Heart left ventricle (tissue), 16 donors: ENCODE results near the gene ZNF100. TPM values are rescaled to one million over a fixed set of nuclear protein-coding genes. Genes with fewer than 3 reads are reported as not detected.

Source experiments
- ATAC-seq, 4 donors: fragments of 200-7000 bp; cut with Tn5 transposase; one replicate each; pipeline ENCODE4 v1.9.1; 2020 to 2022; ENCODE audit warnings: moderate library complexity in 4 of 4, mild to moderate bottlenecking in 3 of 4, moderate number of reproducible peaks in 1 of 4
- DNase-seq, 5 donors: peaks; one replicate each; pipeline ENCODE4 v3.0.0-alpha.2; 2020
- H3K27ac ChIP-seq, 12 donors: fragments of 200-600 bp; sonication (generic) in 4 of 12; one replicate each; pipeline versions ENCODE4 v1.5.0 to v1.8.0; 2016 to 2022; ENCODE audit warnings: mild to moderate bottlenecking in 2 of 12
- H3K27me3 ChIP-seq, 9 donors: fragments of 200-600 bp; sonication (generic) in 2 of 9; one replicate each; pipeline versions ENCODE4 v1.5.1 to v1.8.0; 2016 to 2022; ENCODE audit warnings: mild to moderate bottlenecking in 3 of 9
- H3K36me3 ChIP-seq, 9 donors: fragments of 200-600 bp; sonication (generic) in 2 of 9; one replicate each; pipeline versions ENCODE4 v1.5.0 to v1.8.0; 2018 to 2022; ENCODE audit warnings: mild to moderate bottlenecking in 2 of 9
- H3K4me1 ChIP-seq, 12 donors: fragments of 200-600 bp; sonication (generic) in 4 of 12; one replicate each; pipeline versions ENCODE4 v1.5.0 to v1.8.0; 2016 to 2022; ENCODE audit warnings: mild to moderate bottlenecking in 3 of 12
- H3K4me3 ChIP-seq, 12 donors: fragments of 200-600 bp; sonication (generic) in 4 of 12; one replicate each; pipeline versions ENCODE4 v1.5.0 to v1.8.0; 2017 to 2022; ENCODE audit warnings: mild to moderate bottlenecking in 9 of 12, moderate library complexity in 4 of 12
- H3K9me3 ChIP-seq, 12 donors: fragments of 200-600 bp; sonication (generic) in 4 of 12; one replicate each; pipeline versions ENCODE4 v1.5.0 to v1.8.0; 2016 to 2022; ENCODE audit warnings: mild to moderate bottlenecking in 1 of 12
- CTCF ChIP-seq, 12 donors: fragments of 200-600 bp; sonication (generic) in 4 of 12; IDR thresholded peaks; one replicate each; pipeline versions ENCODE4 v1.5.0 to v1.8.0; 2018 to 2022; ENCODE audit warnings: antibody characterized with exemption in 12 of 12, mild to moderate bottlenecking in 5 of 12
- POLR2A ChIP-seq, 2 donors: fragments of 450-650 bp; IDR thresholded peaks; one replicate each; pipeline ENCODE4 v1.6.1; 2017; ENCODE audit warnings: antibody characterized with exemption in 2 of 2, mild to moderate bottlenecking in 2 of 2, moderate library complexity in 2 of 2
- WGBS, 4 donors: extraction: QIAGEN DNeasy Blood & Tissue Kit in 2 of 4; methylation state at CpG; one replicate each; pipeline versions ENCODE4 v1.1.5 to v1.1.7; 2013 to 2018; 5-methylcytosine and 5-hydroxymethylcytosine counted together
- intact Hi-C, 10 donors: fragments of 100-400 bp; cut with DNase I; formaldehyde crosslinking; loops; one replicate each; pipeline versions ENCODE4 v1.11.1 to v1.14.2; 2022
- polyA plus RNA-seq, 2 donors: library from polyadenylated mRNA; stranded (reverse); fragments of 200-250 nt; gene quantifications; one replicate each; pipeline ENCODE4 v1.2.3, GENCODE V29; 2013
- total RNA-seq, 9 donors: library from RNA; depleted of rRNA in 2 of 9; stranded (reverse); fragments of >200 nt in 2 of 9; fragmentation: NEBNext Ultra II Directional in 3 of 9; extraction: Animal tissue kit (Norgen Biotek cat#: 25700) in 3 of 9; gene quantifications; one replicate each; pipeline versions ENCODE4 v1.1.0 to v1.2.4, GENCODE V29; 2016 to 2023
- donor health status: ischemic (EF 13 %, LVEDD 7.1; RV severe dilation, severe dysfunction).
- donor health status: healthy with polysubstance abuse.
- donor health status: DM: no; HTN: yes; CAD: no.
- donor health status: DM: no; HTN: no; CAD: no.
- donor health status: ischemic (EF 25% LVEDD 6.9; RV normal size, moderate dysfunction).
- donor health status: ischemic (EF 25% LVEDD 5.7; RV mildly dilated, moderate dysfunction).
- donor health status: healthy.
- donor health status: DM: yes; HTN: yes; CAD: no.
- donor health status: ischemic (EF 35%, LVEDD 5.7; RV mildly dilated, moderate dysfunction).
- donor health status: nonischemic (EF 11% LVEDD 7.7; RV severe dilation, severe dysfunction).
- donor health status: DM: yes; HTN: yes; CAD: no.
- donor health status: PGD.
- donor health status: ischemic (EF 29% LVEDD 5.4; RV normal size, mild dysfunction).
- donor health status: nonischemic (EF 23%, LVEDD 6.1; RV moderate dilation, normal function).

Gene ZNF100
- total and polyA plus RNA-seq, 11 donors = 1.8 to 8.7 (median 4.7) TPM

GRCh38 chr19:21691661-21692060, 75.7 kb downstream of the ZNF100 start:
- H3K36me3 ChIP-seq = no peaks in the 10 kb centered on the region
- ATAC-seq = no peak
- DNase-seq = peak in 1 of 5 donors; percentile 32
- TF ChIP-seq POLR2A (IDR thresholded peaks at IDR 0.05) (no peak), CTCF (IDR thresholded peaks at IDR 0.05) (no peak)
- intact Hi-C loops = loop anchor here in 5 of 10 donors (10.0 kb wide), 3 partner anchors 127 to 487 kb away; no protein-coding TSS in a partner anchor
- no peaks in the 10 kb centered on the region for H3K9me3 ChIP-seq
- H3K27me3 ChIP-seq = no peaks in the 10 kb centered on the region
- no peak overlapping the region for H3K4me3 ChIP-seq
- peaks cover 0 to 6% (median 0%) of the 10 kb centered on the region in 12 donors for H3K4me1 ChIP-seq
- H3K27ac ChIP-seq = no peak overlapping the region
- WGBS, 4 donors = 29 to 50% (median 47%) methylated on average over 1 of the region's 1 CpG

- Histone ChIP-seq H3K36me3 (no peaks in the 10 kb centered on the region), H3K4me1 (no peaks in the 10 kb centered on the region), H3K27me3 (no peaks in the 10 kb centered on the region), H3K9me3 (no peaks in the 10 kb centered on the region), H3K27ac (no peak overlapping the region), H3K4me3 (no peak overlapping the region)
- DNase-seq (no peak), ATAC-seq (no peak)
- 58 to 73% (median 69%) methylated on average over 3 of the region's 3 CpGs for WGBS, 4 donors
- intact Hi-C loops = no loop called here
- TF ChIP-seq CTCF (IDR thresholded peaks at IDR 0.05) (no peak), POLR2A (IDR thresholded peaks at IDR 0.05) (no peak)
Observed at GRCh38 chr19:21688464-21688863, 78.9 kb downstream of the ZNF100 start.

- ATAC-seq (no peak), DNase-seq (no peak)
- no peak overlapping the region for H3K4me3 ChIP-seq
- peaks cover 0 to 7% (median 0%) of the 10 kb centered on the region in 9 donors for H3K27me3 ChIP-seq
- intact Hi-C loops = no loop called here
- H3K36me3 ChIP-seq = no peaks in the 10 kb centered on the region
- H3K9me3 ChIP-seq = peaks cover 0 to 10% (median 0%) of the 10 kb centered on the region in 12 donors
- TF ChIP-seq POLR2A (IDR thresholded peaks at IDR 0.05) (no peak), CTCF (IDR thresholded peaks at IDR 0.05) (no peak)
- no peaks in the 10 kb centered on the region for H3K4me1 ChIP-seq
- H3K27ac ChIP-seq = no peak overlapping the region
- 44 to 62% (median 57%) methylated on average over 3 of the region's 3 CpGs for WGBS, 4 donors
Observed at GRCh38 chr19:21680671-21681070, 86.7 kb downstream of the ZNF100 start.

- H3K4me1 ChIP-seq = no peaks in the 10 kb centered on the region
- peaks cover 0 to 7% (median 0%) of the 10 kb centered on the region in 9 donors for H3K27me3 ChIP-seq
- no peak overlapping the region for H3K4me3 ChIP-seq
- H3K36me3 ChIP-seq = no peaks in the 10 kb centered on the region
- 73 to 80% (median 79%) methylated on average over 5 of the region's 5 CpGs for WGBS, 4 donors
- intact Hi-C loops = no loop called here
- TF ChIP-seq CTCF (IDR thresholded peaks at IDR 0.05) (no peak), POLR2A (IDR thresholded peaks at IDR 0.05) (no peak)
- H3K27ac ChIP-seq = no peak overlapping the region
- peaks cover 0 to 10% (median 0%) of the 10 kb centered on the region in 12 donors for H3K9me3 ChIP-seq
- no peak for DNase-seq
- ATAC-seq = no peak
Observed at GRCh38 chr19:21680026-21680425, 87.4 kb downstream of the ZNF100 start.
